Right lobe of liver (tissue), 6 donors: ENCODE data around the gene KLHL34. TPM values are rescaled to one million over a fixed set of nuclear protein-coding genes. Genes with fewer than 3 reads are reported as not detected.

Experiments
- ATAC-seq, 4 donors: fragments of 200-7000 bp; cut with Tn5 transposase; one replicate each; pipeline ENCODE4 v1.9.1; 2020; ENCODE audit warnings: mild to moderate bottlenecking in 4 of 4, moderate library complexity in 4 of 4
- DNase-seq, 3 donors: peaks; one replicate each; pipeline ENCODE4 v3.0.0-alpha.2; 2020
- H3K27ac ChIP-seq, 3 donors: fragments of 200-600 bp; one replicate each; pipeline ENCODE4 v1.8.0; 2022
- H3K27me3 ChIP-seq, 2 donors: fragments of 200-600 bp; one replicate each; pipeline ENCODE4 v1.8.0; 2022
- H3K36me3 ChIP-seq, 4 donors: fragments of 200-600 bp; sonication (generic) in 1 of 4; one replicate each; pipeline versions ENCODE4 v1.5.1 to v1.8.0; 2017 to 2022; ENCODE audit warnings: control low read depth in 1 of 4
- H3K4me1 ChIP-seq, 4 donors: fragments of 200-600 bp; sonication (generic) in 1 of 4; one replicate each; pipeline versions ENCODE4 v1.5.1 to v1.8.0; 2017 to 2022; ENCODE audit warnings: control low read depth in 1 of 4
- H3K4me3 ChIP-seq, 3 donors: fragments of 200-600 bp; one replicate each; pipeline ENCODE4 v1.8.0; 2022
- H3K9me3 ChIP-seq, 4 donors: fragments of 200-600 bp; sonication (generic) in 1 of 4; one replicate each; pipeline versions ENCODE4 v1.5.1 to v1.8.0; 2017 to 2022; ENCODE audit warnings: control low read depth in 1 of 4
- POLR2A ChIP-seq: fragments of 450-650 bp; IDR thresholded peaks from one replicate; pipeline ENCODE4 v1.6.1; 2017; ENCODE audit warnings: antibody characterized with exemption, mild to moderate bottlenecking
- WGBS: methylation state at CpG from one replicate; pipeline ENCODE4 v1.1.6; 2018; ENCODE audit warnings: low coverage, low lambda C conversion rate; ENCODE audit not compliant: insufficient coverage; ENCODE audit errors: missing lambda C conversion rate; 5-methylcytosine and 5-hydroxymethylcytosine counted together
- intact Hi-C, 2 donors: fragments of 100-400 bp; cut with DNase I; formaldehyde crosslinking; loops; one replicate each; pipeline versions ENCODE4 v1.11.2 to v1.14.1; 2022
- long read RNA-seq: library from polyadenylated mRNA; unstranded; transcript quantifications from one replicate; pipeline ENCODE4 v2.0.0, GENCODE V29; 2019
- total RNA-seq, 6 experiments: library from RNA; depleted of rRNA in 2 of 6; stranded (reverse); fragments of >200 nt in 2 of 6; fragmentation: NEBNext Ultra II Directional in 3 of 6; extraction: Animal tissue kit (Norgen Biotek cat#: 25700) in 3 of 6; gene quantifications; one replicate each; pipeline versions ENCODE4 v1.1.0 to v1.2.4, GENCODE V29; 2016 to 2023
- TF ChIP-seq, protein P1 (sequence below), 4 donors: fragments of 200-600 bp in 3 of 4; fragments of 450-650 bp in 1 of 4; IDR thresholded peaks; one replicate each; pipeline versions ENCODE4 v1.5.1 to v1.8.0; 2016 to 2022; ENCODE audit warnings: antibody characterized with exemption in 4 of 4, mild to moderate bottlenecking in 2 of 4
- donor health status: DM: no; HTN: yes; CAD: no.
- donor health status: DM: no; HTN: no; CAD: no.
- donor health status: DM: no; HTN: no; CAD: no.
- donor health status: DM: no; HTN: yes; CAD: no.
- donor health status: DM: no; HTN: yes; CAD: no.

Gene KLHL34, protein sequence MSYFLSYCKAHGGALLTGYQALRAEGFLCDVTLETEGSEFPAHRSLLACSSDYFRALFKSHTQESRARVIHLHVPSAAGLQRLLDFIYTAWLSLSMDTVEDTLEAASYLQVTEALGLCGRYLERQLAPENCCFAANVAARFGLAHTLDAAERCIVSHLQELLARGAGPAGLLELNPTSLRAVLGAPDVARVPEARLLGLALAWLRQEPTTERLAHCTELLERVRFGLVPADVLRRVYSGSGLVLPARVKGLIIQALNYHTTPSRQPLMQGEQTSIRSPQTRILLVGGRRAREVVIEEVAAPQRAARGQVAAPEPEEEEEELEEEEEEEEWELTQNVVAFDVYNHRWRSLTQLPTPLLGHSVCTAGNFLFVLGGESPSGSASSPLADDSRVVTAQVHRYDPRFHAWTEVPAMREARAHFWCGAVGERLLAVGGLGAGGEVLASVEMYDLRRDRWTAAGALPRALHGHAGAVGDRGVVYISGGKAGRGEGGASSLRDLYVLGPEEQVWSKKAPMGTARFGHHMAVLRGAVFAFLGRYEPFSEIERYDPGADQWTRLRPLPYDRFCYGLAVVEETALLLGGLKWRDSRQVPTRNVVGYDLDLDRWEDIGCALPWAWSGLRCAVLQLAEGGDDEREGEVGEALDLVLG
- under 1 TPM in 5 of 6 experiments, not detected in 1; 0.06 to 0.18 (median 0.10) TPM for total RNA-seq
- long read RNA-seq, result 0 reads

DNA sequence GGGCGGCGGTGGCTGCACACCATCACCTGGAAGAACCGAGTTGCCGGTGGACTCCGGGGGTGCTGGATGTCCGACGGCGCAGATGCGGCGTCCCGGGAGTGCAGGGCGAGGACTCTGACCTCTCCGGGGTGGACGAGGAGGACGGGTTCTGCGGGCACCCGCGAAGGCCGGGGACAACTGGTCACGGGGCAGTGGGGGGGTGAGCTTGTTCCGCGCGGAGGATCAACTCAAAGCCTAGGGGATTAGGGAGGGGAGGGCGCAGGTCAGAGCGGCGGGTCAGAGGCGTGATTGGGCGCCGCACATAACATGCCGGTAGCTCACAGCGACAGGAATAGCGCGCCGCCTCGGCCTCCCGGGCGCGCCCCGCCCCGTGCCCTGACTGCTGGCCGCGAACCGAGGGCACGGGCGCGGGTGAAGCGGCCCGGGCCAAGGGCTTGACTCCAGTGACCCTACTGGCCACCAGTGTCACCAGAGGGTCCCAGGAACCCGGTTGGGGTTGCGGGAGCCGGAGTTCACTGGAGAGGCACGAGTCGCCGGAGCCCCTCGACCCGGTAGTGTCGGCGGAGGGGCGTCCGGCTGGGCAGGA, at the start of gene KLHL34:
Gene KLHL34 (minus strand): TSS at position 179 of the 586 bp plus-strand sequence. CDS start 542 bp downstream, outside the sequence.
- no peaks in the 10 kb centered on the region for H3K36me3 ChIP-seq
- H3K4me3 ChIP-seq, result peak within 1 kb of the TSS in 2 of 3 donors; percentile 28 to 47
- H3K4me1 ChIP-seq, result no peaks in the 10 kb centered on the region
- no peak within 1 kb of the TSS for H3K27ac ChIP-seq
- H3K27me3 ChIP-seq, result no peaks in the 10 kb centered on the region
- DNase-seq, result peak; percentile 29 to 57 (median 47)
- WGBS, result 10% methylated on average over 6 of the region's 60 CpGs
- intact Hi-C loops, result no loop called here
- ATAC-seq, result peak; percentile 74 to 90 (median 90)
- H3K9me3 ChIP-seq, result no peaks in the 10 kb centered on the region
- TF ChIP-seq, protein P1, sequence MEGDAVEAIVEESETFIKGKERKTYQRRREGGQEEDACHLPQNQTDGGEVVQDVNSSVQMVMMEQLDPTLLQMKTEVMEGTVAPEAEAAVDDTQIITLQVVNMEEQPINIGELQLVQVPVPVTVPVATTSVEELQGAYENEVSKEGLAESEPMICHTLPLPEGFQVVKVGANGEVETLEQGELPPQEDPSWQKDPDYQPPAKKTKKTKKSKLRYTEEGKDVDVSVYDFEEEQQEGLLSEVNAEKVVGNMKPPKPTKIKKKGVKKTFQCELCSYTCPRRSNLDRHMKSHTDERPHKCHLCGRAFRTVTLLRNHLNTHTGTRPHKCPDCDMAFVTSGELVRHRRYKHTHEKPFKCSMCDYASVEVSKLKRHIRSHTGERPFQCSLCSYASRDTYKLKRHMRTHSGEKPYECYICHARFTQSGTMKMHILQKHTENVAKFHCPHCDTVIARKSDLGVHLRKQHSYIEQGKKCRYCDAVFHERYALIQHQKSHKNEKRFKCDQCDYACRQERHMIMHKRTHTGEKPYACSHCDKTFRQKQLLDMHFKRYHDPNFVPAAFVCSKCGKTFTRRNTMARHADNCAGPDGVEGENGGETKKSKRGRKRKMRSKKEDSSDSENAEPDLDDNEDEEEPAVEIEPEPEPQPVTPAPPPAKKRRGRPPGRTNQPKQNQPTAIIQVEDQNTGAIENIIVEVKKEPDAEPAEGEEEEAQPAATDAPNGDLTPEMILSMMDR (IDR thresholded peaks at IDR 0.05), result no peak
- TF ChIP-seq POLR2A, result no peak

DNA sequence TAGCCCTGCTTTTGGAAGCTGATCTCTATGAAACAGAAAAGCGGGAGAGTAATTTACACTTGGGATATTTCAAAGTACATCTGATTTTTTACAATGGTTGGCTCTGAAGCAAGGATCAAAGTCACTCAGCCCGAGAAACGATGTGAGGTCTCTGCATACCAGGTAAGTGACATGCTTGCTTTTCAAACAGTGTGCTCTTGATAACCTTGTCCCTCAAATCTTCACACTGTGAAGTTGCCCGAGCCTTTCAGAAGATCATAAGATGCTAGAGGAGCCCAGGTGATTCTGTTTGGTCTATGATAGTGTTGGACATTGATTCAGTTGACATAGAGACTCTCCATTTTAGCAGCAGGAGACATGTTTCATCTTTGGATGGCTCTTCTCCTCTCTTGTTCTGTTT, 47.1 kb upstream of the KLHL34 start:
- WGBS, result 52% methylated on average over 4 of the region's 4 CpGs
- H3K9me3 ChIP-seq, result no peaks in the 10 kb centered on the region
- DNase-seq (no peak), ATAC-seq (no peak)
- no peaks in the 10 kb centered on the region for H3K27me3 ChIP-seq
- no peak overlapping the region for H3K4me3 ChIP-seq
- intact Hi-C loops, result no loop called here
- H3K27ac ChIP-seq, result no peak overlapping the region
- no peak for TF ChIP-seq POLR2A
- TF ChIP-seq, protein P1 (IDR thresholded peaks at IDR 0.05), result no peak
- no peaks in the 10 kb centered on the region for H3K36me3 ChIP-seq
- peaks cover 0 to 12% (median 0%) of the 10 kb centered on the region in 4 donors for H3K4me1 ChIP-seq

DNA sequence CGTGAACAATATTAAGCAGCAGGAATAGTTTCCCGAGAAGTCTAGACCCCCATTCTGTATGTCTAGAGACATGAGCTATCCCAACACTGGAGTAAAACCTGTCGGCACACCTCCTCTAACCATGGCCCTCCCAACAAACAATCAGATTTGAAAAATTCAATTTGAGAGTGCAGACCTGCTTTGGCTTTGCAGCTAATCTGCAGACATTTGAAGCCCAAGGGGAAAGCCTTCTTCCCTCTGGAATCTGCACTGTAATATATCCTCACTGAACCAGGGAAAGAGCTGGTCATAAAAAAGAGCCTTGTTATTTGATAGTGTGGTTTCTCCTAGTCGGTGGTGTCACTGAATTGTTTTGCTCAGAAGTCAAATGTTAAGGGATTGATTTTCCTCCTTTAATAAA, 44.6 kb upstream of the KLHL34 start:
- peak in 1 of 4 donors; percentile 31 for ATAC-seq
- DNase-seq, result no peak
- no peak overlapping the region for H3K27ac ChIP-seq
- H3K4me1 ChIP-seq, result peaks cover 0 to 12% (median 0%) of the 10 kb centered on the region in 4 donors
- TF ChIP-seq POLR2A, result no peak
- TF ChIP-seq, protein P1 (IDR thresholded peaks at IDR 0.05), result no peak
- H3K9me3 ChIP-seq, result no peaks in the 10 kb centered on the region
- intact Hi-C loops, result no loop called here
- no peak overlapping the region for H3K4me3 ChIP-seq
- 44% methylated on average over 4 of the region's 4 CpGs for WGBS
- H3K36me3 ChIP-seq, result no peaks in the 10 kb centered on the region
- no peaks in the 10 kb centered on the region for H3K27me3 ChIP-seq

DNA sequence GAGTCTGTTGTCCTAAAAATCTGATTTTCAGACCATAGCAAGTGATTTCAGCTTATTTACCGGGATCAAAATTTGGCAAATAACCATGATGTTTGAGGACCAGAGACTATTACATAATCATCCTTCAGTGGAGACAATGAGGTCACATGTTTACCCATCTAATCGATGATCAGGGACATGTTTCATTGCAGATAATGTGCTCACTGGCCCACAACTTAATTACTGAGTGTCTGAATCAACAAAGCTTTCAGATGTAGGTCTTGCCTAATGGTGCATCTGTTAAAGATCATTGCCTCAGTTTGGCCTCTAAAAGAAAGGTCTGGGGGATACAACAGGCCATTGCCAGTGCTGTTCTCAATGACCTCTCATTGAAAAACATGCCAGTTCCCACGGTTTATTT, 42.8 kb upstream of the KLHL34 start:
- Histone ChIP-seq H3K27me3 (no peaks in the 10 kb centered on the region), H3K27ac (peak overlapping the region in 2 of 3 donors; percentile 12 to 49), H3K4me3 (no peak overlapping the region), H3K9me3 (no peaks in the 10 kb centered on the region), H3K36me3 (no peaks in the 10 kb centered on the region), H3K4me1 (peaks cover 0 to 12% (median 0%) of the 10 kb centered on the region in 4 donors)
- 18% methylated on average over 3 of the region's 3 CpGs for WGBS
- TF ChIP-seq POLR2A, result no peak
- TF ChIP-seq, protein P1 (IDR thresholded peaks at IDR 0.05), result no peak
- ATAC-seq, result peak; percentile 81 to 95 (median 86)
- peak in 1 of 3 donors; percentile 36 for DNase-seq
- intact Hi-C loops, result no loop called here
